Pancreas (tissue), 10 donors: Measurements from ENCODE around the gene CCDC47. TPM values are rescaled to one million over a fixed set of nuclear protein-coding genes. Genes with fewer than 3 reads are reported as not detected.

ENCODE experiments used
- ATAC-seq, 4 donors: fragments of 200-7000 bp; cut with Tn5 transposase; one replicate each; pipeline versions ENCODE4 v1.8.0 to v1.9.1; 2020; ENCODE audit warnings: mild to moderate bottlenecking in 4 of 4, moderate library complexity in 4 of 4
- DNase-seq, 6 donors: peaks; one replicate each; pipeline ENCODE4 v3.0.0-alpha.2; 2020
- FAIRE-seq: peaks from 2 replicates; lab custom pipeline; 2012; peaks lifted over from hg19 to GRCh38; lab: Jason Lieb, UNC
- H3K27ac ChIP-seq, 4 donors: fragments of 200-600 bp; sonication (generic); 1 replicate in 3 of 4; 2 replicates in 1 of 4; pipeline versions ENCODE4 v1.5.0 to v1.8.0; 2020
- H3K27me3 ChIP-seq, 4 donors: fragments of 200-600 bp; one replicate each; pipeline ENCODE4 v1.8.0; 2021
- H3K36me3 ChIP-seq, 3 donors: fragments of 200-600 bp; sonication (generic) in 1 of 3; one replicate each; pipeline versions ENCODE4 v1.5.0 to v1.8.0; 2020 to 2021
- H3K4me1 ChIP-seq, 3 donors: fragments of 200-600 bp; one replicate each; pipeline ENCODE4 v1.8.0; 2021
- H3K4me3 ChIP-seq, 4 donors: fragments of 200-600 bp; sonication (generic) in 2 of 4; one replicate each; pipeline versions ENCODE4 v1.5.0 to v1.8.0; 2020 to 2021
- H3K9me3 ChIP-seq, 4 donors: fragments of 200-600 bp; one replicate each; pipeline ENCODE4 v1.8.0; 2021
- CTCF ChIP-seq, 4 donors: fragments of 200-600 bp; sonication (generic) in 3 of 4; IDR thresholded peaks; one replicate each; pipeline versions ENCODE4 v1.5.0 to v1.8.0; 2021; ENCODE audit warnings: antibody characterized with exemption in 4 of 4
- WGBS, 2 donors: extraction: QIAGEN DNeasy Blood & Tissue Kit; methylation state at CpG; one replicate each; pipeline ENCODE4 v1.1.7; 2013; 5-methylcytosine and 5-hydroxymethylcytosine counted together
- intact Hi-C, 3 donors: fragments of 100-400 bp; cut with DNase I; formaldehyde crosslinking; loops; one replicate each; pipeline versions ENCODE4 v1.11.1 to v1.14.2; 2022
- polyA plus RNA-seq, 2 donors: library from polyadenylated mRNA; stranded (reverse); fragments of 200-250 nt; gene quantifications; one replicate each; pipeline ENCODE4 v1.2.3, GENCODE V29; 2013
- total RNA-seq, 6 donors: library from RNA; stranded (reverse); fragmentation: NEBNext Ultra II Directional in 4 of 6; extraction: Animal tissue kit (Norgen Biotek cat#: 25700) in 4 of 6; gene quantifications; one replicate each; pipeline versions ENCODE4 v1.2.1 to v1.2.4, GENCODE V29; 2021 to 2023
- donor health status: healthy with polysubstance abuse.
- donor health status: DM: no; HTN: no; CAD: no; lungs with moderate emphysema.
- donor health status: DM: no; HTN: no; CAD: no.
- donor health status: control.
- donor health status: control.
- donor health status: Bipolar disorder and iron deficiency.
- donor health status: DM: yes; HTN: yes; CAD: no.
- donor health status: DM: no; HTN: no; CAD: no.
- donor health status: DM: no; HTN: no; CAD: no.
- donor health status: DM: yes; HTN: yes; CAD: no.

Gene CCDC47
- total and polyA plus RNA-seq, 8 donors = 10.8 to 60.3 (median 46.9) TPM

- DNase-seq = no peak
- H3K27ac ChIP-seq = no peak overlapping the region
- H3K9me3 ChIP-seq = no peaks in the 10 kb centered on the region
- ATAC-seq = peak in 1 of 4 donors; percentile 51
- intact Hi-C loops = no loop called here
- TF ChIP-seq CTCF (IDR thresholded peaks at IDR 0.05) = no peak
- peaks cover 0 to 6% (median 2%) of the 10 kb centered on the region in 3 donors for H3K4me1 ChIP-seq
- no peak overlapping the region for H3K4me3 ChIP-seq
- WGBS, 2 donors = 98 to 100% methylated on average over 1 of the region's 1 CpG
- FAIRE-seq = no peak
- H3K36me3 ChIP-seq = peaks cover 0 to 35% (median 19%) of the 10 kb centered on the region in 3 donors
- H3K27me3 ChIP-seq = no peaks in the 10 kb centered on the region
Observed at GRCh38 chr17:63786117-63786516, 12.7 kb upstream of the CCDC47 start.

GRCh38 chr17:63785556-63785955 is 12.2 kb upstream of the CCDC47 start:
- DNase-seq (no peak), FAIRE-seq (no peak), ATAC-seq (no peak)
- Histone ChIP-seq H3K9me3 (no peaks in the 10 kb centered on the region), H3K4me3 (no peak overlapping the region), H3K36me3 (peaks cover 0 to 33% (median 19%) of the 10 kb centered on the region in 3 donors), H3K27ac (no peak overlapping the region), H3K4me1 (peaks cover under 1 to 11% (median 7%) of the 10 kb centered on the region in 3 donors), H3K27me3 (no peaks in the 10 kb centered on the region)
- WGBS, 2 donors = 87 to 92% methylated on average over 1 of the region's 1 CpG
- intact Hi-C loops = no loop called here
- TF ChIP-seq CTCF (IDR thresholded peaks at IDR 0.05) = no peak

GRCh38 chr17:63783522-63783921 is 10.1 kb upstream of the CCDC47 start:
- FAIRE-seq (no peak), DNase-seq (no peak), ATAC-seq (no peak)
- TF ChIP-seq CTCF (IDR thresholded peaks at IDR 0.05) = no peak
- H3K27me3 ChIP-seq = no peaks in the 10 kb centered on the region
- H3K27ac ChIP-seq = no peak overlapping the region
- H3K4me1 ChIP-seq = peaks cover 8 to 22% (median 20%) of the 10 kb centered on the region in 3 donors
- intact Hi-C loops = no loop called here
- WGBS, 2 donors = 80 to 86% methylated on average over 6 of the region's 6 CpGs
- H3K36me3 ChIP-seq = peaks cover 0 to 16% (median 15%) of the 10 kb centered on the region in 3 donors
- no peak overlapping the region for H3K4me3 ChIP-seq
- no peaks in the 10 kb centered on the region for H3K9me3 ChIP-seq

- H3K4me3 ChIP-seq = no peak overlapping the region
- ATAC-seq = no peak
- peaks cover 15 to 27% (median 22%) of the 10 kb centered on the region in 3 donors for H3K4me1 ChIP-seq
- WGBS, 2 donors = 93 to 98% methylated on average over 4 of the region's 4 CpGs
- no peak for TF ChIP-seq CTCF (IDR thresholded peaks at IDR 0.05)
- FAIRE-seq = no peak
- H3K27me3 ChIP-seq = no peaks in the 10 kb centered on the region
- H3K9me3 ChIP-seq = no peaks in the 10 kb centered on the region
- intact Hi-C loops = no loop called here
- H3K27ac ChIP-seq = peak overlapping the region in 2 of 4 donors; percentile 6 to 57
- H3K36me3 ChIP-seq = no peaks in the 10 kb centered on the region
- DNase-seq = no peak
Observed at GRCh38 chr17:63780928-63781327, 7.5 kb upstream of the CCDC47 start.

- TF ChIP-seq CTCF (IDR thresholded peaks at IDR 0.05) = no peak
- 39% methylated on average over 1 of the region's 1 CpG for WGBS, 2 donors
- Histone ChIP-seq H3K36me3 (no peaks in the 10 kb centered on the region), H3K27me3 (no peaks in the 10 kb centered on the region), H3K9me3 (no peaks in the 10 kb centered on the region), H3K27ac (peak overlapping the region in 2 of 4 donors; percentile 6 to 57), H3K4me3 (no peak overlapping the region), H3K4me1 (peaks cover 19 to 31% (median 26%) of the 10 kb centered on the region in 3 donors)
- FAIRE-seq (no peak), DNase-seq (peak in 3 of 6 donors; percentile 37 to 51 (median 44)), ATAC-seq (peak; percentile 80 to 95 (median 91))
- intact Hi-C loops = no loop called here
Observed at GRCh38 chr17:63780507-63780906, 7.1 kb upstream of the CCDC47 start.
